Brain microvascular endothelial cell (primary cell): Measurements from ENCODE around the gene RMI2.

Experiments
- DNase-seq: peaks from one replicate; pipeline ENCODE4 v3.0.0-alpha.2; 2020
- H3K27ac ChIP-seq: fragments of 250-450 bp; sonication (Bioruptor Pico); 2 replicates; pipeline ENCODE4 v1.5.1; 2020; ENCODE audit warnings: mild to moderate bottlenecking, moderate library complexity
- H3K27me3 ChIP-seq: fragments of 250-450 bp; sonication (Bioruptor Pico); replicated peaks from 2 replicates; pipeline ENCODE4 v1.5.1; 2020; ENCODE audit warnings: mild to moderate bottlenecking
- H3K36me3 ChIP-seq: fragments of 250-450 bp; sonication (Bioruptor Pico); replicated peaks from 2 replicates; pipeline ENCODE4 v1.5.1; 2020; ENCODE audit warnings: mild to moderate bottlenecking
- H3K4me3 ChIP-seq: 2 replicates; pipeline ENCODE4 v1.5.1; 2011; ENCODE audit warnings: low read depth, mild to moderate bottlenecking, control low read depth, low read length, moderate library complexity
- CTCF ChIP-seq: IDR thresholded peaks from 2 replicates; pipeline ENCODE4 v1.5.1; 2011; ENCODE audit warnings: low read depth, mild to moderate bottlenecking, moderate library complexity, low read length, control low read depth, inconsistent platforms; ENCODE audit errors: missing control alignments
- in situ Hi-C: cut with HindIII; loops from 2 replicates; pipeline ENCODE4 v1.10.0; 2017; ENCODE audit warnings: low sequenced_read_pairs, low pct_ligation_motif_present

RMI2 gene

GRCh38 chr16:11346700-11347319, 1.6 kb downstream of the RMI2 start:
- Histone ChIP-seq H3K27ac (no peak overlapping the region), H3K27me3 (no peaks in the 10 kb centered on the region), H3K36me3 (no peaks in the 10 kb centered on the region), H3K4me3 (no peak overlapping the region)
- in situ Hi-C loops, result no loop called here
- DNase-seq, result no peak
- no peak for TF ChIP-seq CTCF

- Histone ChIP-seq H3K27ac (no peak overlapping the region), H3K36me3 (no peaks in the 10 kb centered on the region), H3K4me3 (no peak overlapping the region), H3K27me3 (no peaks in the 10 kb centered on the region)
- no peak for DNase-seq
- in situ Hi-C loops, result no loop called here
- no peak for TF ChIP-seq CTCF
Observed at GRCh38 chr16:11347831-11348230, 2.6 kb downstream of the RMI2 start.

GRCh38 chr16:11348737-11349598, 3.7 kb downstream of the RMI2 start:
- H3K27me3 ChIP-seq, result no peaks in the 10 kb centered on the region
- no peak overlapping the region for H3K4me3 ChIP-seq
- no peak for DNase-seq
- TF ChIP-seq CTCF, result no peak
- H3K36me3 ChIP-seq, result no peaks in the 10 kb centered on the region
- no peak overlapping the region for H3K27ac ChIP-seq
- in situ Hi-C loops, result no loop called here

GRCh38 chr16:11349599-11350276, 4.5 kb downstream of the RMI2 start:
- no peak for DNase-seq
- no peak for TF ChIP-seq CTCF
- Histone ChIP-seq H3K36me3 (no peaks in the 10 kb centered on the region), H3K27ac (no peak overlapping the region), H3K4me3 (no peak overlapping the region), H3K27me3 (no peaks in the 10 kb centered on the region)
- in situ Hi-C loops, result loop anchor here (25.0 kb wide), 1 partner anchor 387 kb away; no protein-coding TSS in a partner anchor

- Histone ChIP-seq H3K27ac (no peak overlapping the region), H3K4me3 (no peak overlapping the region), H3K36me3 (no peaks in the 10 kb centered on the region), H3K27me3 (no peaks in the 10 kb centered on the region)
- no peak for TF ChIP-seq CTCF
- in situ Hi-C loops, result loop anchor here (25.0 kb wide), 1 partner anchor 388 kb away; no protein-coding TSS in a partner anchor
- DNase-seq, result no peak
Observed at GRCh38 chr16:11350519-11350918, 5.3 kb downstream of the RMI2 start.
